Activated B cell treated with CpG ODN at 0.5 μM for 24 hours (primary cell): ENCODE results near the gene ANKRD33. TPM values are rescaled to one million over a fixed set of nuclear protein-coding genes. Genes with fewer than 3 reads are reported as not detected.

Experiments
- ATAC-seq: fragments of 200-7000 bp; cut with Tn5 transposase; one replicate; pipeline ENCODE4 v1.10.0; 2021; ENCODE audit warnings: low read depth, mild to moderate bottlenecking, moderate library complexity
- CTCF ChIA-PET: fragments of 350-600 bp; sonication (Branson Sonifier 250); formaldehyde crosslinking; loops from one replicate; lab custom pipeline; 2021; ENCODE audit warnings: antibody characterized with exemption; lab: Charles Lee
- POLR2A ChIA-PET: fragments of 350-600 bp; sonication (Branson Sonifier 250); formaldehyde crosslinking; loops from one replicate; lab custom pipeline; 2021; ENCODE audit warnings: antibody characterized with exemption; lab: Charles Lee
- DNase-seq: peaks from one replicate; pipeline ENCODE4 v3.0.0; 2022
- H3K27ac Mint-ChIP-seq: one replicate; pipeline ENCODE4 v1.8.0; 2020; ENCODE audit warnings: mixed read lengths
- H3K27me3 Mint-ChIP-seq: one replicate; pipeline ENCODE4 v1.8.0; 2021; ENCODE audit warnings: mixed read lengths
- H3K36me3 Mint-ChIP-seq: one replicate; pipeline ENCODE4 v1.8.0; 2021; ENCODE audit warnings: low read depth, mixed read lengths
- H3K4me1 Mint-ChIP-seq: one replicate; pipeline ENCODE4 v1.8.0; 2021; ENCODE audit warnings: mixed read lengths
- H3K4me3 Mint-ChIP-seq: one replicate; pipeline ENCODE4 v1.8.0; 2020; ENCODE audit warnings: mild to moderate bottlenecking, mixed read lengths
- H3K9me3 Mint-ChIP-seq: one replicate; pipeline ENCODE4 v1.8.0; 2020; ENCODE audit warnings: mixed read lengths
- CTCF ChIP-seq: fragments of 200-600 bp; IDR thresholded peaks from one replicate; pipeline ENCODE4 v1.8.0; 2022; ENCODE audit warnings: antibody characterized with exemption, mild to moderate bottlenecking
- intact Hi-C: fragments of 100-400 bp; cut with micrococcal nuclease; formaldehyde crosslinking; loops from one replicate; pipeline ENCODE4 v1.15.1; 2024
- total RNA-seq: library from RNA; stranded (reverse); gene quantifications from 2 replicates; pipeline ENCODE4 v1.2.3, GENCODE V29; 2022

Gene ANKRD33
- total RNA-seq, 1 donor from 2014 or later, result not detected

- Mint-ChIP-seq H3K36me3 (no peaks in the 10 kb centered on the region), H3K27me3 (peaks cover 3% of the 10 kb centered on the region), H3K4me1 (peaks cover 11% of the 10 kb centered on the region), H3K27ac (no peak overlapping the region), H3K4me3 (no peak overlapping the region), H3K9me3 (peaks cover 3% of the 10 kb centered on the region)
- CTCF ChIA-PET, result no interaction called here
- POLR2A ChIA-PET, result no interaction called here
- intact Hi-C loops, result loop anchor here (5.0 kb wide), 1 partner anchor 34 kb away; no protein-coding TSS in a partner anchor
- no peak for ATAC-seq
- DNase-seq, result no peak
- TF ChIP-seq CTCF, result no peak
Observed at GRCh38 chr12:51888316-51889215, 663 bp downstream of the ANKRD33 start.

- peaks cover 11% of the 10 kb centered on the region for H3K4me1 Mint-ChIP-seq
- H3K27me3 Mint-ChIP-seq, result peaks cover 3% of the 10 kb centered on the region
- intact Hi-C loops, result loop anchor here (5.0 kb wide), 1 partner anchor 33 kb away; no protein-coding TSS in a partner anchor
- no peak overlapping the region for H3K4me3 Mint-ChIP-seq
- CTCF ChIA-PET, result interaction anchor here (0.6 kb wide), 1 partner anchor 14 kb away, joined by 3 read pairs; no protein-coding TSS in a partner anchor
- POLR2A ChIA-PET, result no interaction called here
- H3K27ac Mint-ChIP-seq, result no peak overlapping the region
- DNase-seq (no peak), ATAC-seq (no peak)
- H3K9me3 Mint-ChIP-seq, result peaks cover 3% of the 10 kb centered on the region
- no peak for TF ChIP-seq CTCF
- H3K36me3 Mint-ChIP-seq, result no peaks in the 10 kb centered on the region
Observed at GRCh38 chr12:51889216-51890132, 1.6 kb downstream of the ANKRD33 start.

GRCh38 chr12:51890133-51890464 lies 2.2 kb downstream of the ANKRD33 start:
- no peak for ATAC-seq
- H3K4me3 Mint-ChIP-seq, result no peak overlapping the region

GRCh38 chr12:51890511-51891171 lies 2.7 kb downstream of the ANKRD33 start:
- DNase-seq, result no peak
- H3K36me3 Mint-ChIP-seq, result no peaks in the 10 kb centered on the region
- TF ChIP-seq CTCF, result no peak
- ChIA-PET POLR2A (no interaction called here), CTCF (interaction anchor here (0.6 kb wide), 2 partner anchors 130 to 132 kb away, joined by 3 read pairs; no protein-coding TSS in a partner anchor)
- no peak for ATAC-seq
- no peak overlapping the region for H3K4me3 Mint-ChIP-seq
- peaks cover 3% of the 10 kb centered on the region for H3K27me3 Mint-ChIP-seq
- no peak overlapping the region for H3K27ac Mint-ChIP-seq
- peaks cover 11% of the 10 kb centered on the region for H3K4me1 Mint-ChIP-seq
- intact Hi-C loops, result no loop called here
- H3K9me3 Mint-ChIP-seq, result no peaks in the 10 kb centered on the region

More at GRCh38 chr12:51890133-51890464, 2.2 kb downstream of the ANKRD33 start:
- Mint-ChIP-seq H3K36me3 (no peaks in the 10 kb centered on the region), H3K27ac (no peak overlapping the region), H3K9me3 (peaks cover 2% of the 10 kb centered on the region), H3K27me3 (peaks cover 3% of the 10 kb centered on the region), H3K4me1 (peaks cover 11% of the 10 kb centered on the region)
- intact Hi-C loops, result no loop called here
- ChIA-PET POLR2A (no interaction called here), CTCF (interaction anchor here (0.6 kb wide), 2 partner anchors 15 to 130 kb away, joined by 3 read pairs; no protein-coding TSS in a partner anchor)
- no peak for DNase-seq
- TF ChIP-seq CTCF, result no peak
